SK-N-SH (cell line): ENCODE measurements around the gene BAZ1A. TPM values are rescaled to one million over a fixed set of nuclear protein-coding genes. Genes with fewer than 3 reads are reported as not detected.

Experiments
- CTCF ChIA-PET: fragments of 300-600, 350-600 bp; formaldehyde crosslinking; extraction: SDS; loops from one replicate; lab custom pipeline; 2021; lab: Yijun Ruan, JAX
- POLR2A ChIA-PET: fragments of 350-600 bp; sonication (Branson Sonifier 250); formaldehyde crosslinking; extraction: SDS; loops from one replicate; lab custom pipeline; 2020; ENCODE audit warnings: antibody characterized with exemption, inconsistent platforms; lab: Yijun Ruan, JAX
- DNase-seq: peaks from one replicate; pipeline ENCODE4 v3.0.0; 2012
- H2AFZ ChIP-seq: fragments of 200-600 bp; sonication (generic); 2 replicates; pipeline ENCODE4 v1.8.1; 2016; ENCODE audit warnings: antibody characterized with exemption, mild to moderate bottlenecking, low read depth
- H3F3A ChIP-seq: fragments of 200-600 bp; sonication (generic); replicated peaks from 2 replicates; pipeline ENCODE3; 2016; ENCODE audit warnings: antibody characterized with exemption, mild to moderate bottlenecking; ENCODE audit not compliant: insufficient read depth
- H3K27ac ChIP-seq, 2 experiments: fragments of 200-500 bp in 1 of 2; fragments of 200-600 bp in 1 of 2; sonication (Bioruptor generic) in 1 of 2; sonication (generic), shearing (Covaris generic) in 1 of 2; 2 replicates each; pipeline versions ENCODE4 v1.5.1 to v1.6.1; 2014 to 2016; ENCODE audit warnings: low read depth in 2 of 2, inconsistent platforms in 1 of 2, low read length in 1 of 2, mild to moderate bottlenecking in 1 of 2, mixed read lengths in 1 of 2
- H3K27me3 ChIP-seq: fragments of 200-600 bp; sonication (generic), shearing (Covaris generic); 2 replicates; pipeline ENCODE4 v1.6.1; 2016; ENCODE audit warnings: mixed run types; ENCODE audit not compliant: insufficient read depth
- H3K36me3 ChIP-seq, 2 experiments: fragments of 200-500 bp in 1 of 2; fragments of 200-600 bp in 1 of 2; sonication (Bioruptor generic) in 1 of 2; sonication (generic) in 1 of 2; replicated peaks in 1 of 2; 2 replicates each; pipeline versions ENCODE3 to v1.5.1; 2014 to 2016; ENCODE audit warnings: low read length in 1 of 2, mild to moderate bottlenecking in 1 of 2; ENCODE audit not compliant: insufficient read depth in 2 of 2, control insufficient read depth in 1 of 2
- H3K4me1 ChIP-seq, 2 experiments: fragments of 200-500 bp in 1 of 2; fragments of 200-600 bp in 1 of 2; sonication (Bioruptor generic) in 1 of 2; sonication (generic), shearing (Covaris generic) in 1 of 2; 2 replicates each; pipeline versions ENCODE4 v1.5.1 to v1.6.1; 2014 to 2016; ENCODE audit warnings: low read depth in 1 of 2, low read length in 1 of 2, mixed run types in 1 of 2; ENCODE audit not compliant: insufficient read depth in 2 of 2, control insufficient read depth in 1 of 2
- H3K4me2 ChIP-seq: fragments of 200-600 bp; sonication (generic), shearing (Covaris generic); 2 replicates; pipeline ENCODE4 v1.6.1; 2017; ENCODE audit warnings: mixed run types
- H3K4me3 ChIP-seq, 2 experiments: fragments of 200-500 bp in 1 of 2; fragments of 200-600 bp in 1 of 2; sonication (Bioruptor generic) in 1 of 2; sonication (generic), shearing (Covaris generic) in 1 of 2; 2 replicates each; pipeline versions ENCODE4 v1.5.1 to v1.8.1; 2014 to 2016; ENCODE audit warnings: low read depth in 2 of 2, inconsistent platforms in 1 of 2, low read length in 1 of 2, mild to moderate bottlenecking in 1 of 2, mixed read lengths in 1 of 2, moderate library complexity in 1 of 2
- H3K79me2 ChIP-seq: fragments of 200-600 bp; sonication (generic); 2 replicates; pipeline ENCODE4 v1.8.1; 2017; ENCODE audit warnings: mild to moderate bottlenecking; ENCODE audit not compliant: insufficient read depth
- H3K9ac ChIP-seq: fragments of 200-600 bp; sonication (generic); 2 replicates; pipeline ENCODE4 v1.6.1; 2017; ENCODE audit warnings: mixed run types
- H3K9me2 ChIP-seq: fragments of 200-600 bp; sonication (generic); 2 replicates; pipeline ENCODE4 v1.6.1; 2017; ENCODE audit warnings: mixed run types
- H3K9me3 ChIP-seq: fragments of 200-600 bp; sonication (generic); 2 replicates; pipeline ENCODE4 v1.6.1; 2017; ENCODE audit warnings: mixed run types, mild to moderate bottlenecking, moderate library complexity
- H4K20me1 ChIP-seq: fragments of 200-600 bp; sonication (generic); 2 replicates; pipeline ENCODE4 v1.6.1; 2017; ENCODE audit warnings: mild to moderate bottlenecking, mixed run types; ENCODE audit not compliant: insufficient read depth
- ELF1 ChIP-seq: IDR thresholded peaks from 2 replicates; pipeline ENCODE4 v1.4.0; 2012
- EP300 ChIP-seq, 2 experiments: IDR thresholded peaks; 2 replicates each; pipeline versions ENCODE4 v1.4.0 to v1.6.1; 2012; ENCODE audit warnings: borderline replicate concordance in 1 of 2, low read depth in 1 of 2, low read length in 1 of 2
- GABPA ChIP-seq: IDR thresholded peaks from 2 replicates; pipeline ENCODE4 v1.4.0; 2012; ENCODE audit warnings: low read depth, mild to moderate bottlenecking
- GATA2 ChIP-seq: sonication (generic); formaldehyde crosslinking; IDR thresholded peaks from 2 replicates; pipeline ENCODE4 v1.5.0; 2020; ENCODE audit warnings: mild to moderate bottlenecking, missing genetic modification reagents
- MXI1 ChIP-seq: IDR thresholded peaks from 2 replicates; pipeline ENCODE4 v1.6.1; 2012; ENCODE audit warnings: mild to moderate bottlenecking, low read depth, low read length, improper control_type of control experiment
- NFIC ChIP-seq: IDR thresholded peaks from 2 replicates; pipeline ENCODE4 v1.4.0; 2012; ENCODE audit warnings: borderline replicate concordance
- PBX3 ChIP-seq: IDR thresholded peaks from 2 replicates; pipeline ENCODE4; 2012
- POLR2AphosphoS5 ChIP-seq: IDR thresholded peaks from 2 replicates; pipeline ENCODE4 v1.6.1; 2012; ENCODE audit warnings: low read depth, low read length
- RAD21 ChIP-seq: IDR thresholded peaks from 2 replicates; pipeline ENCODE4 v1.6.1; 2012; ENCODE audit warnings: mild to moderate bottlenecking, low read length
- RCOR1 ChIP-seq: fragments of 150-350 bp; IDR thresholded peaks from 2 replicates; pipeline ENCODE4 v1.6.1; 2017; ENCODE audit warnings: antibody characterized with exemption, low read length
- REST ChIP-seq: IDR thresholded peaks from 2 replicates; pipeline ENCODE4 v1.6.1; 2012; ENCODE audit warnings: mild to moderate bottlenecking, low read depth, low read length, moderate library complexity
- RFX5 ChIP-seq: IDR thresholded peaks from 2 replicates; pipeline ENCODE4 v1.6.1; 2012; ENCODE audit warnings: mild to moderate bottlenecking, improper control_type of control experiment, low read length
- TAF1 ChIP-seq: IDR thresholded peaks from 2 replicates; pipeline ENCODE4 v1.6.1; 2012; ENCODE audit warnings: low read depth, mild to moderate bottlenecking, low read length, moderate library complexity, borderline replicate concordance
- TCF12 ChIP-seq: IDR thresholded peaks from 2 replicates; pipeline ENCODE4 v1.4.0; 2012
- TEAD4 ChIP-seq: IDR thresholded peaks from 2 replicates; pipeline ENCODE4 v1.4.0; 2012; ENCODE audit warnings: mild to moderate bottlenecking, borderline replicate concordance; ENCODE audit not compliant: insufficient read depth
- YY1 ChIP-seq: IDR thresholded peaks from 2 replicates; pipeline ENCODE4 v1.4.0; 2012; ENCODE audit warnings: low read depth, mild to moderate bottlenecking
- WGBS: methylation state at CpG from one replicate; pipeline ENCODE4 v1.1.6; 2017; ENCODE audit warnings: low lambda C conversion rate; 5-methylcytosine and 5-hydroxymethylcytosine counted together
- polyA plus RNA-seq, 3 experiments: library from polyadenylated mRNA; depleted of rRNA; stranded (reverse); fragments of >200 nt; gene quantifications; 2 replicates each; pipeline ENCODE4 v1.2.3, GENCODE V29; 2012
- TF ChIP-seq, protein P1 (sequence below): IDR thresholded peaks from 2 replicates; pipeline ENCODE4 v1.4.0; 2012; ENCODE audit warnings: low read depth, borderline replicate concordance
- TF ChIP-seq, protein P2 (sequence below): IDR thresholded peaks from 2 replicates; pipeline ENCODE4 v1.4.0; 2012; ENCODE audit warnings: low read depth

BAZ1A gene, protein sequence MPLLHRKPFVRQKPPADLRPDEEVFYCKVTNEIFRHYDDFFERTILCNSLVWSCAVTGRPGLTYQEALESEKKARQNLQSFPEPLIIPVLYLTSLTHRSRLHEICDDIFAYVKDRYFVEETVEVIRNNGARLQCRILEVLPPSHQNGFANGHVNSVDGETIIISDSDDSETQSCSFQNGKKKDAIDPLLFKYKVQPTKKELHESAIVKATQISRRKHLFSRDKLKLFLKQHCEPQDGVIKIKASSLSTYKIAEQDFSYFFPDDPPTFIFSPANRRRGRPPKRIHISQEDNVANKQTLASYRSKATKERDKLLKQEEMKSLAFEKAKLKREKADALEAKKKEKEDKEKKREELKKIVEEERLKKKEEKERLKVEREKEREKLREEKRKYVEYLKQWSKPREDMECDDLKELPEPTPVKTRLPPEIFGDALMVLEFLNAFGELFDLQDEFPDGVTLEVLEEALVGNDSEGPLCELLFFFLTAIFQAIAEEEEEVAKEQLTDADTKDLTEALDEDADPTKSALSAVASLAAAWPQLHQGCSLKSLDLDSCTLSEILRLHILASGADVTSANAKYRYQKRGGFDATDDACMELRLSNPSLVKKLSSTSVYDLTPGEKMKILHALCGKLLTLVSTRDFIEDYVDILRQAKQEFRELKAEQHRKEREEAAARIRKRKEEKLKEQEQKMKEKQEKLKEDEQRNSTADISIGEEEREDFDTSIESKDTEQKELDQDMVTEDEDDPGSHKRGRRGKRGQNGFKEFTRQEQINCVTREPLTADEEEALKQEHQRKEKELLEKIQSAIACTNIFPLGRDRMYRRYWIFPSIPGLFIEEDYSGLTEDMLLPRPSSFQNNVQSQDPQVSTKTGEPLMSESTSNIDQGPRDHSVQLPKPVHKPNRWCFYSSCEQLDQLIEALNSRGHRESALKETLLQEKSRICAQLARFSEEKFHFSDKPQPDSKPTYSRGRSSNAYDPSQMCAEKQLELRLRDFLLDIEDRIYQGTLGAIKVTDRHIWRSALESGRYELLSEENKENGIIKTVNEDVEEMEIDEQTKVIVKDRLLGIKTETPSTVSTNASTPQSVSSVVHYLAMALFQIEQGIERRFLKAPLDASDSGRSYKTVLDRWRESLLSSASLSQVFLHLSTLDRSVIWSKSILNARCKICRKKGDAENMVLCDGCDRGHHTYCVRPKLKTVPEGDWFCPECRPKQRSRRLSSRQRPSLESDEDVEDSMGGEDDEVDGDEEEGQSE (N-terminal part only)
- 17.4 and 19.3 TPM in 2 replicates for polyA plus RNA-seq (2012; rRNA removed)
- 22.0 and 30.2 TPM in 2 replicates for polyA plus RNA-seq (2012; cell fraction: cytosol; rRNA removed)
- 16.0 and 43.6 TPM in 2 replicates for polyA plus RNA-seq (2012; cell fraction: nucleus; rRNA removed)

GRCh38 chr14:34875031-34875922 is at the start of gene BAZ1A:
Gene BAZ1A, minus strand, starts transcription at chr14:34875360. Its CDS starts 756 bp downstream, at chr14:34874604.
- ChIA-PET POLR2A (interaction anchor here (0.9 to 2.6 kb wide), 6 partner anchors 9 to 681 kb away, joined by 3 to 18 read pairs (median 4); partner anchors contain the start of genes FAM177A1, PPP2R3C and SRP54), CTCF (interaction anchor here (0.9 to 1.6 kb wide), 2 partner anchors 106 to 152 kb away, joined by 3 to 6 read pairs; no protein-coding TSS in a partner anchor)
- H3K27me3 ChIP-seq, result no peaks in the 10 kb centered on the region
- H3K4me3 ChIP-seq, result peak within 1 kb of the TSS; percentile 86 to 91
- peaks cover 3 to 6% of the 10 kb centered on the region in 2 experiments; a peak in 3 of 4 replicates for H3K4me1 ChIP-seq
- H3K79me2 ChIP-seq, result peaks cover 62% of the 10 kb centered on the region
- no peaks in the 10 kb centered on the region for H3K9me2 ChIP-seq
- 2% methylated on average over 14 of the region's 46 CpGs for WGBS
- peak within 1 kb of the TSS; percentile 96 for H3K9ac ChIP-seq
- peaks cover 3 to 8% of the 10 kb centered on the region in 2 experiments for H3K36me3 ChIP-seq
- no peaks in the 10 kb centered on the region for H3K9me3 ChIP-seq
- H2AFZ ChIP-seq, result peak within 1 kb of the TSS; percentile 95
- DNase-seq, result peak; percentile 78
- H4K20me1 ChIP-seq, result peaks cover 19% of the 10 kb centered on the region; the same call in 1 of the 2 replicates
- H3F3A ChIP-seq, result peaks cover 18% of the 10 kb centered on the region
- peak within 1 kb of the TSS; percentile 90 for H3K4me2 ChIP-seq
- peak within 1 kb of the TSS; percentile 95 to 98 for H3K27ac ChIP-seq
- TF ChIP-seq NFIC (no peak), PBX3 (peak; percentile 72), RCOR1 (no peak), EP300 (IDR thresholded peaks at IDR 0.05; ENCODE audit: borderline replicate concordance in 1 of 2, low read depth in 1 of 2, low read length in 1 of 2) (no peak), ELF1 (peak; percentile 67; the same call in 1 of the 2 replicates), GATA2 (peak; percentile 71), RAD21 (no peak), GABPA (0 out of 2 replicates have a peak, but pooled peaks have one; percentile 23), TAF1 (peak; percentile 93), TCF12 (no peak), TEAD4 (no peak), YY1 (peak; percentile 78), POLR2AphosphoS5 (peak; percentile 98), MXI1 (peak; percentile 90), RFX5 (peak; percentile 58), REST (peak; percentile 64; the same call in 1 of the 2 replicates)
- TF ChIP-seq, protein P1, sequence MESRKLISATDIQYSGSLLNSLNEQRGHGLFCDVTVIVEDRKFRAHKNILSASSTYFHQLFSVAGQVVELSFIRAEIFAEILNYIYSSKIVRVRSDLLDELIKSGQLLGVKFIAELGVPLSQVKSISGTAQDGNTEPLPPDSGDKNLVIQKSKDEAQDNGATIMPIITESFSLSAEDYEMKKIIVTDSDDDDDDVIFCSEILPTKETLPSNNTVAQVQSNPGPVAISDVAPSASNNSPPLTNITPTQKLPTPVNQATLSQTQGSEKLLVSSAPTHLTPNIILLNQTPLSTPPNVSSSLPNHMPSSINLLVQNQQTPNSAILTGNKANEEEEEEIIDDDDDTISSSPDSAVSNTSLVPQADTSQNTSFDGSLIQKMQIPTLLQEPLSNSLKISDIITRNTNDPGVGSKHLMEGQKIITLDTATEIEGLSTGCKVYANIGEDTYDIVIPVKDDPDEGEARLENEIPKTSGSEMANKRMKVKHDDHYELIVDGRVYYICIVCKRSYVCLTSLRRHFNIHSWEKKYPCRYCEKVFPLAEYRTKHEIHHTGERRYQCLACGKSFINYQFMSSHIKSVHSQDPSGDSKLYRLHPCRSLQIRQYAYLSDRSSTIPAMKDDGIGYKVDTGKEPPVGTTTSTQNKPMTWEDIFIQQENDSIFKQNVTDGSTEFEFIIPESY, result no peak
- TF ChIP-seq, protein P2, sequence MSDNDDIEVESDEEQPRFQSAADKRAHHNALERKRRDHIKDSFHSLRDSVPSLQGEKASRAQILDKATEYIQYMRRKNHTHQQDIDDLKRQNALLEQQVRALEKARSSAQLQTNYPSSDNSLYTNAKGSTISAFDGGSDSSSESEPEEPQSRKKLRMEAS, result peak; percentile 32; the same call in 1 of the 2 replicates
